Tibial nerve (tissue), 4 donors: ENCODE measurements around the gene SLC25A30.
A peak's percentile ranks its signal among the peaks of the same experiment; 100 is the strongest.

Source experiments
- EP300 ChIP-seq, 2 donors: sonication (generic); formaldehyde crosslinking; IDR thresholded peaks; one replicate each; pipeline ENCODE4 v1.6.1; 2017; ENCODE audit warnings: antibody characterized with exemption in 2 of 2, mild to moderate bottlenecking in 1 of 2
- POLR2A ChIP-seq, 2 donors: fragments of 450-650 bp; IDR thresholded peaks; one replicate each; pipeline ENCODE4 v1.6.1; 2017; ENCODE audit warnings: antibody characterized with exemption in 2 of 2, mild to moderate bottlenecking in 2 of 2, moderate library complexity in 2 of 2
- TF ChIP-seq, protein P1 (sequence below), 5 experiments: fragments of 200-600 bp in 3 of 5; fragments of 450-650 bp in 2 of 5; sonication (generic) in 3 of 5; IDR thresholded peaks; one replicate each; pipeline ENCODE4 v1.5.1; 2016 to 2019; ENCODE audit warnings: antibody characterized with exemption in 5 of 5, mild to moderate bottlenecking in 3 of 5, moderate library complexity in 2 of 5

GRCh38 chr13:45393941-45394570, 24.1 kb downstream of the SLC25A30 start:
- TF ChIP-seq, protein P1, sequence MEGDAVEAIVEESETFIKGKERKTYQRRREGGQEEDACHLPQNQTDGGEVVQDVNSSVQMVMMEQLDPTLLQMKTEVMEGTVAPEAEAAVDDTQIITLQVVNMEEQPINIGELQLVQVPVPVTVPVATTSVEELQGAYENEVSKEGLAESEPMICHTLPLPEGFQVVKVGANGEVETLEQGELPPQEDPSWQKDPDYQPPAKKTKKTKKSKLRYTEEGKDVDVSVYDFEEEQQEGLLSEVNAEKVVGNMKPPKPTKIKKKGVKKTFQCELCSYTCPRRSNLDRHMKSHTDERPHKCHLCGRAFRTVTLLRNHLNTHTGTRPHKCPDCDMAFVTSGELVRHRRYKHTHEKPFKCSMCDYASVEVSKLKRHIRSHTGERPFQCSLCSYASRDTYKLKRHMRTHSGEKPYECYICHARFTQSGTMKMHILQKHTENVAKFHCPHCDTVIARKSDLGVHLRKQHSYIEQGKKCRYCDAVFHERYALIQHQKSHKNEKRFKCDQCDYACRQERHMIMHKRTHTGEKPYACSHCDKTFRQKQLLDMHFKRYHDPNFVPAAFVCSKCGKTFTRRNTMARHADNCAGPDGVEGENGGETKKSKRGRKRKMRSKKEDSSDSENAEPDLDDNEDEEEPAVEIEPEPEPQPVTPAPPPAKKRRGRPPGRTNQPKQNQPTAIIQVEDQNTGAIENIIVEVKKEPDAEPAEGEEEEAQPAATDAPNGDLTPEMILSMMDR (IDR thresholded peaks at IDR 0.05): peak in 3 of 5 experiments; percentile 54 to 66 (median 64)
- TF ChIP-seq POLR2A (IDR thresholded peaks at IDR 0.05) (no peak), EP300 (IDR thresholded peaks at IDR 0.05) (no peak)
